Fibroblast of lung (primary cell): ENCODE measurements around the gene ERRFI1. TPM values are rescaled to one million over a fixed set of nuclear protein-coding genes. Genes with fewer than 3 reads are reported as not detected.

ENCODE experiments used
- DNase-seq, 2 donors: peaks; one replicate each; pipeline versions ENCODE4 v3.0.0 to v3.0.0-alpha.2; 2010; ENCODE audit warnings: low read depth in 2 of 2
- H2AFZ ChIP-seq: 2 replicates; pipeline ENCODE4 v1.5.1; 2012; ENCODE audit warnings: low read length, control low read depth, inconsistent platforms
- H3K27ac ChIP-seq: 2 replicates; pipeline ENCODE4 v1.5.1; 2011; ENCODE audit warnings: low read length, control low read depth; ENCODE audit not compliant: insufficient read depth
- H3K27me3 ChIP-seq: 2 replicates; pipeline ENCODE4 v1.5.1; 2011; ENCODE audit warnings: mild to moderate bottlenecking, low read length; ENCODE audit not compliant: control insufficient read depth, insufficient read depth
- H3K36me3 ChIP-seq: 2 replicates; pipeline ENCODE4 v1.5.1; 2011; ENCODE audit warnings: low read length; ENCODE audit not compliant: control insufficient read depth, insufficient read depth
- H3K4me1 ChIP-seq: 2 replicates; pipeline ENCODE4 v1.5.1; 2011; ENCODE audit warnings: low read length; ENCODE audit not compliant: control insufficient read depth, insufficient read depth; ENCODE audit errors: extremely low read depth
- H3K4me2 ChIP-seq: 2 replicates; pipeline ENCODE4 v1.5.1; 2011; ENCODE audit warnings: low read length, control low read depth; ENCODE audit not compliant: insufficient read depth; ENCODE audit errors: extremely low read depth
- H3K4me3 ChIP-seq, 4 experiments: fragments of 200-600 bp in 1 of 4; sonication (generic) in 1 of 4; replicated peaks in 1 of 4; 2 replicates each; pipeline ENCODE4 v1.5.1; 2011 to 2016; ENCODE audit warnings: low read length in 4 of 4, low read depth in 3 of 4, mild to moderate bottlenecking in 3 of 4, control low read depth in 2 of 4, inconsistent platforms in 1 of 4, mixed read lengths in 1 of 4; ENCODE audit not compliant: insufficient read depth in 1 of 4; ENCODE audit errors: control extremely low read depth in 1 of 4
- H3K79me2 ChIP-seq: 2 replicates; pipeline ENCODE4 v1.5.1; 2012; ENCODE audit warnings: mild to moderate bottlenecking, low read length, inconsistent platforms; ENCODE audit not compliant: control insufficient read depth, insufficient read depth
- H3K9ac ChIP-seq: 2 replicates; pipeline ENCODE4 v1.5.1; 2011; ENCODE audit warnings: mild to moderate bottlenecking, low read length, control low read depth; ENCODE audit not compliant: insufficient read depth
- H3K9me3 ChIP-seq: 2 replicates; pipeline ENCODE4 v1.5.1; 2012; ENCODE audit warnings: low read depth, low read length; ENCODE audit not compliant: control insufficient read depth, insufficient read depth
- H4K20me1 ChIP-seq: 2 replicates; pipeline ENCODE4 v1.5.1; 2011; ENCODE audit warnings: low read length; ENCODE audit not compliant: control insufficient read depth, insufficient read depth; ENCODE audit errors: extremely low read depth
- EZH2 ChIP-seq: IDR thresholded peaks from 2 replicates; pipeline ENCODE4 v1.5.1; 2012; ENCODE audit warnings: low read length, control low read depth, mild to moderate bottlenecking; ENCODE audit errors: missing control alignments
- polyA plus RNA-seq, 2 donors: library from polyadenylated mRNA; depleted of rRNA in 1 of 2; stranded (reverse) in 1 of 2; unstranded in 1 of 2; fragments of >200 nt; gene quantifications; 2 replicates each; pipeline ENCODE4 v1.2.1, GENCODE V29; 2011 to 2012; ENCODE audit warnings: missing spikeins in 1 of 2
- total RNA-seq: library from RNA; depleted of rRNA; stranded (reverse); fragments of >200 nt; gene quantifications from 2 replicates; pipeline ENCODE4 v1.2.1, GENCODE V29; 2014
- TF ChIP-seq, protein P1 (sequence below), 2 donors: IDR thresholded peaks in 1 of 2; conservative IDR thresholded peaks in 1 of 2; 1 replicate in 1 of 2; 2 replicates in 1 of 2; pipeline ENCODE4 v1.5.1; 2011 to 2012; ENCODE audit warnings: low read length in 2 of 2, control low read depth in 1 of 2, inconsistent platforms in 1 of 2, low read depth in 1 of 2, mild to moderate bottlenecking in 1 of 2

Gene ERRFI1
- total and polyA plus RNA-seq, 2 donors (not counting 1 experiment from before 2014, with no cell fraction given), result 46.2 to 105 TPM

DNA sequence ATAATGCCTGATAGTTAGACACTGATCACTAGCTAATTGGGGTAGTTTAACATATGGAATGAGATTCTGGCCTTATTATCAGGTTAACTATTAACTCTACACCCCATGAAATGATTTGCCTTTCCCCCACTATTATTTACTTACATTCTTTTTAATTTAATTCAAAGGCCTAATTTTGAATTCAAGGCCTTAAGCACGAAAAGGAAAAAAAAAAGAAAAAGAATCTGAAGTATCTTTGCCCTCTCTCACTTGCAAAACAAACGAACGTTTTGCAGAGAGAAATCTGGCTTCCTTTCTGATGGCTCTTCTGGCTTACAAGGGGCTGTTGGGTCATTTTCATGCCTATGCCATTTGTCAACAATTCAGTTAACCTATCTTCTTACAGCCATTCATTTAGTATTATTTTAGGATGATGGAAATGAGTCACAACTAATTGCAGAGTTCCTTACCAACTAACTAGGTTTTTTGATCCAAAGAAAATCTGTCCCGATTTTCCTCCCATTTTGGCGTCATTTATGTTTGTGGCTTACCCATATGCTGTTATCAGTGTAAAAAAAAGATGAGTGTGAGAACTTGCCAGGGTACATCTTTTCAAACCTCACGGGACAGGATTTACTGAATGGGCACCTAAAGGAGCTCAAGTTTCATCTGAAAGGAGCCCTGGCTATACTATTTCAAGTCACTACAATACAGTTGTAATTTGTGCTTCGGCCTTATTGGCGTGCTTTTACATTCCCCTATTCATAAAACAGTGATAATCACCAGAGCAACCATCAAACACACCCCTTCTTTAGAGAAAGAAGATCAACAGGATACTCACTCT is 1.9 kb upstream of the ERRFI1 start:
- peak overlapping the region in 2 of 4 experiments; percentile 29 to 80 for H3K4me3 ChIP-seq

DNA sequence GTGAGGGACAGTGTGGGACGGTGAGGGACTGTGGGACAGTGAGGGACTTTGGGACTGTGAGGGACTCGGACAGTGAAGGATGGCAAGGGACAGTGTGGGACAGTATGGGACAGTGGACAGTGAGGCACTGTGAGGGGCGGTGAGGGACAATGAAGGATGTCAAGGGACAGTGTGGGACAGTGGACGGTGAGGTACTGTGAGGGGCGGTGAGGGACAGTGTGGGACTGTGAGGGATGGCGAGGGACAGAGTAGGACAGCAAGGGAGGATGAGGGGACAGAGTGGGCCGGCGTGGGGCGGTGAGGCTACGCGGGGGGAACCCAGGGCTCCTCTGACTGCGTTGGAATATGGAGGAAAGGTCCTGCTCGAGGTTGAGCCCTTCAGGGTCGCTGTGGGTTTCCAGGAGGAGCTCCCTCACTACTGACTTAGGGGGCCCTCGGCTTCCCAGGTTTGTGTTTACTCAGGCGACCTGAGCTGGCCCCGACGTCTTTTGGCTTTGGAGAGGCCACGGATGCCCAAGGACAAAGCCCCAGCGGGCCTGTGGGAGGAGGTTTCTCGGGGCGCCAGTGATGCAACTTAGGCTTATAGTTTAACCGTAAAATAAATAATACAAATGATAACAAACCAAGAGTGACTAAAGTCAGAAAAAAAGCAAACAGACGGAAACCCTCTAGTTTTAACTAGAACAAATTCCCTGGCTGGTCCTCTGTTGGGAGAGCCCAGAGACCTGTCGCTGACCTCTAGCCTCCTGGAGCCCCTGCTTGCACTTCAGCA is 1.1 kb upstream of the ERRFI1 start:
- Histone ChIP-seq H3K9ac (peak overlapping the region; percentile 82), H3K27ac (peak overlapping the region; percentile 94), H3K27me3 (no peaks in the 10 kb centered on the region), H3K36me3 (no peaks in the 10 kb centered on the region), H3K4me2 (peak overlapping the region; percentile 99), H2AFZ (peak overlapping the region; percentile 79), H3K9me3 (no peaks in the 10 kb centered on the region), H4K20me1 (peaks cover 3% of the 10 kb centered on the region), H3K4me1 (peaks cover 12% of the 10 kb centered on the region), H3K79me2 (peaks cover 44% of the 10 kb centered on the region), H3K4me3 (peak overlapping the region; percentile 38 to 80 (median 66))
- DNase-seq, result peak; percentile 53 to 83
- no peak for TF ChIP-seq EZH2
- TF ChIP-seq, protein P1, sequence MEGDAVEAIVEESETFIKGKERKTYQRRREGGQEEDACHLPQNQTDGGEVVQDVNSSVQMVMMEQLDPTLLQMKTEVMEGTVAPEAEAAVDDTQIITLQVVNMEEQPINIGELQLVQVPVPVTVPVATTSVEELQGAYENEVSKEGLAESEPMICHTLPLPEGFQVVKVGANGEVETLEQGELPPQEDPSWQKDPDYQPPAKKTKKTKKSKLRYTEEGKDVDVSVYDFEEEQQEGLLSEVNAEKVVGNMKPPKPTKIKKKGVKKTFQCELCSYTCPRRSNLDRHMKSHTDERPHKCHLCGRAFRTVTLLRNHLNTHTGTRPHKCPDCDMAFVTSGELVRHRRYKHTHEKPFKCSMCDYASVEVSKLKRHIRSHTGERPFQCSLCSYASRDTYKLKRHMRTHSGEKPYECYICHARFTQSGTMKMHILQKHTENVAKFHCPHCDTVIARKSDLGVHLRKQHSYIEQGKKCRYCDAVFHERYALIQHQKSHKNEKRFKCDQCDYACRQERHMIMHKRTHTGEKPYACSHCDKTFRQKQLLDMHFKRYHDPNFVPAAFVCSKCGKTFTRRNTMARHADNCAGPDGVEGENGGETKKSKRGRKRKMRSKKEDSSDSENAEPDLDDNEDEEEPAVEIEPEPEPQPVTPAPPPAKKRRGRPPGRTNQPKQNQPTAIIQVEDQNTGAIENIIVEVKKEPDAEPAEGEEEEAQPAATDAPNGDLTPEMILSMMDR (conservative IDR thresholded peaks at IDR 0.05 in 1 of 2, IDR thresholded peaks at IDR 0.05 in 1 of 2; ENCODE audit: low read depth in 1 of 2, low read length in 2 of 2), result no peak

More for the DNA sequence above, 1.9 kb upstream of the ERRFI1 start:
- Histone ChIP-seq H3K4me2 (peak overlapping the region; percentile 39), H3K9ac (no peak overlapping the region), H3K36me3 (no peaks in the 10 kb centered on the region), H4K20me1 (peaks cover 3% of the 10 kb centered on the region), H3K27me3 (no peaks in the 10 kb centered on the region), H3K79me2 (peaks cover 36% of the 10 kb centered on the region), H3K27ac (peak overlapping the region; percentile 94), H3K4me1 (peaks cover 12% of the 10 kb centered on the region), H3K9me3 (no peaks in the 10 kb centered on the region), H2AFZ (no peak overlapping the region)
- peak; percentile 88 to 92 for DNase-seq
- TF ChIP-seq EZH2, result no peak
- TF ChIP-seq, protein P1 (conservative IDR thresholded peaks at IDR 0.05 in 1 of 2, IDR thresholded peaks at IDR 0.05 in 1 of 2; ENCODE audit: low read depth in 1 of 2, low read length in 2 of 2), result no peak

DNA sequence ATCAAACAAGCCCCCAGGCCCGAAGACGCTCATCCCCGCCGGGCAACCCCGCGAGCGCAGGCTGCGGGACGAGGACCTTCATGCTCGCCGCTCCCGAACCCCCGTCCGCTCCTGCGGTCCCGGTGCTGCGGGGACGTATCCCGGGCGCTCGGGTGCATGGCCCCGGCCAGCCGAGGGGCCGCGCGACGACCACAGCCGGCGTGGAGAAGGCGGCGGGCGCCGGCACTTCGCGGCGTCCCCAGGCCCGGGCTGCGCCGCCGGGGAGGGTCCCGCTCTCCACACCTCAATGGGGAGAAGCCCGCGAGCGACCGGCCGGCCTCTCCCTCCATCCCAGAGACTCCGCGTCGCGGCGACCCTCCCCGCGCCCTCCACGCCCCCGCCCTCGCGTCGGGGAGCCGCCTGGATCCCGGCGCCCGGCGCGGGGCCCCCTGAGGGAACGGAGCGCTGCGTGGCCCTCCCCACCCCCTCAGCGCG is 401 bp downstream of the ERRFI1 start:
- H3K4me1 ChIP-seq, result peaks cover 14% of the 10 kb centered on the region
- peak overlapping the region; percentile 88 for H3K9ac ChIP-seq
- TF ChIP-seq, protein P1 (conservative IDR thresholded peaks at IDR 0.05 in 1 of 2, IDR thresholded peaks at IDR 0.05 in 1 of 2; ENCODE audit: low read depth in 1 of 2, low read length in 2 of 2), result no peak
- H2AFZ ChIP-seq, result no peak overlapping the region
- peak overlapping the region; percentile 94 for H3K27ac ChIP-seq
- peak in 1 of 2 donors; percentile 27 for DNase-seq
- H3K79me2 ChIP-seq, result peaks cover 59% of the 10 kb centered on the region
- H3K4me3 ChIP-seq, result peak overlapping the region; percentile 80 to 96 (median 84)
- H3K27me3 ChIP-seq, result no peaks in the 10 kb centered on the region
- no peaks in the 10 kb centered on the region for H3K9me3 ChIP-seq
- H3K36me3 ChIP-seq, result no peaks in the 10 kb centered on the region
- peak overlapping the region; percentile 93 for H3K4me2 ChIP-seq
- H4K20me1 ChIP-seq, result peaks cover 3% of the 10 kb centered on the region
